Measurements from ENCODE around the gene UBTD1. TPM values are rescaled to one million over a fixed set of nuclear protein-coding genes. Genes with fewer than 3 reads are reported as not detected.

UBTD1 gene
- polyA plus RNA-seq, 1 donor (not counting 4 experiments of a cell fraction or from before 2014, with no cell fraction given): 12.0 TPM

DNA sequence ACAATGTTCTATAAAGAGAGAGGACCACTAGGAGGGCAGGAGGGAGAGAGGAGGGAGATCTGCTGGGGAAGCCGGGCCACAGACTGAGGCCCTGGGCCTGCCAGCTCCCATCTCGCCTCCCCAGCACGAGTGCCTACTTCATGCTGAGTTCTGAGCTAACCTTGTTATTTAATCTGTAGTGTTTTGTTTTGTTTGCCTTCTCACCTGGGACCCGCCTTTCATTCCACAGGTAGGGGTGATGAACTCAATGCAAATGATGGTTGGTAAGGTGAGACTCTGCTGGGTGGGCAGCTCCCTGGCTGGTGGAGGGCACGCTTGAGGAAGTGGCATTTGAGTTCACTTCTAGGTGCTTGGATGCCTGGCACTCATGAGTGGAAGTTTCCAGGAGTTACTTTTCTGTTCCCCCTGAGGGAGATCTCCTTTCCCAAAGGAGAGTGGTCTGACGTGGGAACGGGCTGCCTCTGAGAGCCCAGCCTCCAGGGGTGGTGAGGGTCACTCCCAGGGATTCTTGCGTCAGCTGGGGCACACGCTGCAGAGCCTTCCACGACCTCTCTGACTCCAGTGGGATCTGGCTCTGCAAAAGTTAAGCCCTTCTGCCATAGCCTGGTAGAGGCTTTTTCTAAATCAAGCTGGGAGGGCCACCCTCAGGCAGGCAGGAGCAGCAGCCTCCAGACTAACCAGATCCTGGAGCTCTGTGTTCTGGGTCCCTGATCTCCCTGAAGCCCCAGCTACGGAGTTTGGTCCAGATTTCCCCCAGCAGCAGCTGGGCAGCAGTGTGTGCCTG lies 22.4 kb downstream of the UBTD1 start:
- Histone ChIP-seq H3K9ac (ENCODE audit: control insufficient read depth, extremely low read depth, insufficient read depth, low read length) (no peak overlapping the region), H3K9me1 (ENCODE audit: control insufficient read depth, extremely low read depth, insufficient read depth, low read length) (no peaks in the 10 kb centered on the region), H3K27me3 (ENCODE audit: control insufficient read depth, extremely low read depth, insufficient read depth, low read length) (no peaks in the 10 kb centered on the region), H3K9me3 (ENCODE audit: control insufficient read depth, low read depth, low read length) (no peaks in the 10 kb centered on the region), H3K4me1 (ENCODE audit: control insufficient read depth, extremely low read depth, insufficient read depth, low read length) (peaks cover 20% of the 10 kb centered on the region), H3K4me2 (ENCODE audit: control insufficient read depth, extremely low read depth, insufficient read depth, low read depth, low read length) (no peak overlapping the region), H3K36me3 (ENCODE audit: control insufficient read depth in 2 of 2, extremely low read depth in 1 of 2, insufficient read depth in 2 of 2, low read length in 2 of 2) (no peaks in the 10 kb centered on the region), H3K4me3 (ENCODE audit: control insufficient read depth in 2 of 3, extremely low read depth in 1 of 3, insufficient read depth in 2 of 3, low read depth in 1 of 3, low read length in 3 of 3) (no peak overlapping the region), H4K20me1 (ENCODE audit: control insufficient read depth, extremely low read depth, insufficient read depth, low read length) (peaks cover 7% of the 10 kb centered on the region), H2AFZ (ENCODE audit: control insufficient read depth, low read length) (no peak overlapping the region), H3K27ac (ENCODE audit: control insufficient read depth, insufficient read depth, low read length) (no peak overlapping the region), H3K79me2 (ENCODE audit: control insufficient read depth, insufficient read depth, low read length) (peaks cover 69% of the 10 kb centered on the region)
- no peak for DNase-seq (ENCODE audit: low read depth, low spot score)
- TF ChIP-seq CTCF (optimal IDR thresholded peaks at IDR 0.05 in 1 of 3, IDR thresholded peaks at IDR 0.05 in 1 of 3, conservative IDR thresholded peaks at IDR 0.05 in 1 of 3; ENCODE audit: extremely low read depth in 1 of 3, insufficient read depth in 2 of 3, low read length in 3 of 3) (no peak), EZH2 (IDR thresholded peaks at IDR 0.05; ENCODE audit: low read length) (no peak)
- FAIRE-seq: no peak
- dilution Hi-C loops (cut with MboI; ENCODE audit: extremely low pct_ligation_motif_present, low sequenced_read_pairs): no loop called here

- Histone ChIP-seq H3K9me1 (ENCODE audit: control insufficient read depth, extremely low read depth, insufficient read depth, low read length) (no peaks in the 10 kb centered on the region), H3K79me2 (ENCODE audit: control insufficient read depth, insufficient read depth, low read length) (peaks cover 65% of the 10 kb centered on the region), H3K4me1 (ENCODE audit: control insufficient read depth, extremely low read depth, insufficient read depth, low read length) (peaks cover 20% of the 10 kb centered on the region), H3K9me3 (ENCODE audit: control insufficient read depth, low read depth, low read length) (no peaks in the 10 kb centered on the region), H4K20me1 (ENCODE audit: control insufficient read depth, extremely low read depth, insufficient read depth, low read length) (peaks cover 7% of the 10 kb centered on the region), H3K27ac (ENCODE audit: control insufficient read depth, insufficient read depth, low read length) (no peak overlapping the region), H3K9ac (ENCODE audit: control insufficient read depth, extremely low read depth, insufficient read depth, low read length) (no peak overlapping the region), H3K4me2 (ENCODE audit: control insufficient read depth, extremely low read depth, insufficient read depth, low read depth, low read length) (no peak overlapping the region), H3K4me3 (ENCODE audit: control insufficient read depth in 2 of 3, extremely low read depth in 1 of 3, insufficient read depth in 2 of 3, low read depth in 1 of 3, low read length in 3 of 3) (no peak overlapping the region), H2AFZ (ENCODE audit: control insufficient read depth, low read length) (no peak overlapping the region), H3K36me3 (ENCODE audit: control insufficient read depth in 2 of 2, extremely low read depth in 1 of 2, insufficient read depth in 2 of 2, low read length in 2 of 2) (no peaks in the 10 kb centered on the region), H3K27me3 (ENCODE audit: control insufficient read depth, extremely low read depth, insufficient read depth, low read length) (no peaks in the 10 kb centered on the region)
- no peak for DNase-seq (ENCODE audit: low read depth, low spot score)
- dilution Hi-C loops (cut with MboI; ENCODE audit: extremely low pct_ligation_motif_present, low sequenced_read_pairs): no loop called here
- TF ChIP-seq CTCF (optimal IDR thresholded peaks at IDR 0.05 in 1 of 3, IDR thresholded peaks at IDR 0.05 in 1 of 3, conservative IDR thresholded peaks at IDR 0.05 in 1 of 3; ENCODE audit: extremely low read depth in 1 of 3, insufficient read depth in 2 of 3, low read length in 3 of 3): no peak
- FAIRE-seq: no peak
Observed at GRCh38 chr10:97522071-97522470, 23.3 kb downstream of the UBTD1 start.

Data from keratinocyte (primary cell).